HG03565 (cell line): Measurements from ENCODE around the gene ATP6V0A4.
"Not testable (repeated sequence)": the region's sequence is repeated elsewhere in the genome, so short reads cannot be mapped to it uniquely, and the experiment has no call there.

Experiments used
- ATAC-seq: cut with Tn5 transposase; IDR thresholded peaks from one replicate; pipeline ENCODE4 v1.9.1; 2021; ENCODE audit warnings: mild to moderate bottlenecking, moderate library complexity; ENCODE audit not compliant: unreplicated experiment

ATP6V0A4 gene

DNA sequence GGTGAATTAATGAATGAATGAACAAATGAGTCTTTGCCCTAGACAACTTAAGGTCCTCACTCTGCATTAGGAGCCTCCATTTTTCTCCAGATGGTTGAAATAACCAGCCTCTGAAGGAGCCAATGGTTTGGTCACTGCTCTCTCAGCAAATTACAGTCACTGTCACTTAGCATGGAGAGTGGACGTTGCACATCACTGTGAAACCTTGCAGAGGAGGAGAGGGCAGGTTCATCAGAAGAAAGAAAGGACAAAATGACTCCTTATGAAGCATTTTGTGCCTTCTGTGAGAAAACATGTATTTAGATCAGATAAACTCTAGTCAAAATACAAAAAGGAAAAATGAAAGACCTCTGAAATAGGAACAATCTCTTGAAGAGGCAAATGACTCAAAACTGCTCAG lies 6.6 kb upstream of the ATP6V0A4 start:
- no peak for ATAC-seq

DNA sequence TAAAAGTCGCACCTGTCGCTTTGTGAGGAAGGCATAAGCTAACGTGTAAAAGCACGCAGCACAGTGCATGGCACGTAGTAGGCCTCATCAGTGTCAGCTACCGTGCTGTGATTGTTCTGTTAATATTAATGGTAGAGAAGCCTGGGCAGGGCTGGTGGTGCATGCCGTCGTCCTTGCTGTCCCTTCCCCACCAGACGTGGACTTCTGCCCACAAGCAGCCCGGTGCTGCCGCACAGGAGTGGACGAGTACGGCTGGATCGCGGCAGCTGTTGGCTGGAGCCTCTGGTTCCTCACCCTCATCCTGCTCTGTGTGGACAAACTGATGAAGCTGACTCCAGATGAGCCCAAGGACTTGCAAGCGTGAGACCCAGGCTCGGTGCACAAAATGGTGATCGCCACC lies 4.7 kb upstream of the ATP6V0A4 start:
- ATAC-seq: no peak

DNA sequence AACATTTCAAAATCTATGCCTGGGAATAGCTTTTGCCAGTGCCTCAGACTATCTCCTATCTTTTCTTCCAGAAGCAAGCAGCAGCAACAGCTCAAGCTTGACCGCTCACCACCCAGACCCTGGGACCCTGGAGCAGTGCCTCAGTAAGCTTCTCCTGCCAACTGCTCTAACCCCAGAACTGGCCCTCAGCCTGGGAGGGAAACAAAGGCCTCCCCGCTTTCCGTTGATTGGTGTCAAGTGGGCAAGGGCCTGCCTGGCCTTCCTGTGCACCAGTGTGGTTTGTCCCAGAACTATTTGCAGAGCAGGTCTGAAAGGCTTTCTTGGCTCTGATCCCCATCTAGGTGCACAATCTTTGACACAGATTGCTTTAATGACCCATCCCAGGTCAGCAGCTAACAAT lies 3.3 kb upstream of the ATP6V0A4 start:
- ATAC-seq: no peak

DNA sequence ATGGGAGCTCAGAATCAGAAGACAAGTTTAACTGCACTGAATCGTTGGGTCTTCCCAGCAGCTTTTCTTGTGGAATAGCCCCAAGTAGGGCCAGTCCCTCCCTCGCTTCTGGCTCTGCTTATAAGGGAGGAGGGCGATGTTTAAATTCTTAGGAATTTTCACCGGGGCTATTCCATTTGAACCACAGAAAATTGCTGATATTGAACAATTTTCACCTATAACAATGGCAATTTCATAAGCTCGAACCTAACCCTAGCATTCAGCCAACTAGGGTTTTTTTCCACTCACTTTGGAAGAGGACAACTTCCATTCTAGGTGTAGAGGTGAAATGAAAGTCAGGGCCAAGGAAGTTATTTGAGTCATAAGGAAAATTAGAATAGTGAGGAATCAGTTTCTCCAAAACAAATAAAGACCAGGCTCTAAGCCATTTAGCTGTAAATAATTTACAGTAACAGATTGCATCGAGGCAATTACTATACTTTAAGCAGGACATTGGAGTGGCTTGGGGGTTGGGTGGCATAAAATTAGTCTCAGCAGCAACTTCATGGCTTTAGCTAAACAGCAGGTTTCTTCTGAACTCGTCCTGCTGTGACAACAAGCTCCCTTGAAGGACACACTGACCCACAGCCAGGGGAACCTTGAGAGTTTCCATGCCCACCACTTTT lies 1.5 kb upstream of the ATP6V0A4 start:
- ATAC-seq: no peak

DNA sequence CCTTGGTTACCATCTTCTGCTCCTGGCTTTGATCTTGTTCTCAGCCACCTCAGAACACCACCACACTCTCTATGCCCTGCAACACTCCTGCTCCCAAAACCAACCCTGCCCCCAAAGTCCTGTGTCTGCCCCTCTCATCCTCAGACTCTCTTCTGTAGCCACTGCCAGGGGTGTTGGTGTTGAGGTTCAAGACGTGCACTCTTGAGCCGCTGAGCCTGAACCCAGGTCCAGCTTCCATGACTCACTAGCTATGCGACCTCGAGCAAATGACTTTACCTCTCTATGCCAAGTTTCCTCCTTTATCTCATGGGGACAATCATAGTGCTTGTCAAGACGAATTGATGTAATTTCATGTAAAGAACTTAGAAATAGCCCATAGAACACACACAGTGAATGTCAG lies 840 bp upstream of the ATP6V0A4 start:
- ATAC-seq: no peak

DNA sequence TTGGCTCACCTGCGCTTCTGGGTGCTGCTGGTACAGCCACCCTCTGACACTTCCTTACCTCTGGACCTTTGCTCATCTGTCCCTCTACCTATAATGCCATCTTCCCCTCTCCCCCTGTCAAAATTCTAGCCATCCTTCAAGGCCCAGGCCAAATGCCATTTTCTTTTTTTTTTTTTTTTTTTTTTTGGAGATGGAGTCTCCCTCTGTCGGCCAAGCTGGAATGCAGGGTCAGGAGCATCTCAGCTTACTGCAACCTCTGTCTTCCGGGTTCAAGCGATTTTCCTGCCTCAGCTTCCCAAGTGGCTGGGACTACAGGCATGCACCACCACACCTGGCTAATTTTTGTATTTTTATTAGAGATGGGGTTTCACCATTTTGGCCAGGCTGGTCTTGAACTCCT lies 950 bp downstream of the ATP6V0A4 start:
- ATAC-seq: not testable (repeated sequence)

DNA sequence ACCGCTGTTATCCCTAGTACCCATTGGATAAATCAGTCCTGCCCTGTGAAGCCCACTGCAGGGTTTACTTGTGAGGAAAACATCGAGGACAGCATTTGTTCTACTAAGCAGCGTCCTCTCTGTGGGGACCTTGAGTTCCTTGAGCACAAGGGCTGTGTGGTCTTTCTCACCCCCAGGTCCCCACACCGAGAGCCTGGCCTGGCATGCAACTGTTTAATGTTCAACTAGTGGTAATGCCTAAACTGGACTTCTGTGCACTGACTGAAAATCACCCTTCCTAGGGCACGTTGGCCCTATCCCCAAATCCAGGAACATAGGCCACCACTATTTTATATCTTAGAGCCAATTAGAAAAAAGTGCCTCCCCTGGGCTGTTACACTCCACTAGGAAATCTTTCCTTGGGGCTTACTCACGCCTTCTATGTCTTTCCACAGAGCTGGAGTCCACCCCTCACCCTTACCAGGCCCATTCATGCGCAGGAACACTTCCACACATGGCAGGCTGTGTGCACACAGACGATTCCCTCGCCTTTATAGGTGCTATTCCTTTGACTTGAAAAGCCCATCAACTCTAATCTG lies 1.9 kb downstream of the ATP6V0A4 start:
- ATAC-seq: no peak

DNA sequence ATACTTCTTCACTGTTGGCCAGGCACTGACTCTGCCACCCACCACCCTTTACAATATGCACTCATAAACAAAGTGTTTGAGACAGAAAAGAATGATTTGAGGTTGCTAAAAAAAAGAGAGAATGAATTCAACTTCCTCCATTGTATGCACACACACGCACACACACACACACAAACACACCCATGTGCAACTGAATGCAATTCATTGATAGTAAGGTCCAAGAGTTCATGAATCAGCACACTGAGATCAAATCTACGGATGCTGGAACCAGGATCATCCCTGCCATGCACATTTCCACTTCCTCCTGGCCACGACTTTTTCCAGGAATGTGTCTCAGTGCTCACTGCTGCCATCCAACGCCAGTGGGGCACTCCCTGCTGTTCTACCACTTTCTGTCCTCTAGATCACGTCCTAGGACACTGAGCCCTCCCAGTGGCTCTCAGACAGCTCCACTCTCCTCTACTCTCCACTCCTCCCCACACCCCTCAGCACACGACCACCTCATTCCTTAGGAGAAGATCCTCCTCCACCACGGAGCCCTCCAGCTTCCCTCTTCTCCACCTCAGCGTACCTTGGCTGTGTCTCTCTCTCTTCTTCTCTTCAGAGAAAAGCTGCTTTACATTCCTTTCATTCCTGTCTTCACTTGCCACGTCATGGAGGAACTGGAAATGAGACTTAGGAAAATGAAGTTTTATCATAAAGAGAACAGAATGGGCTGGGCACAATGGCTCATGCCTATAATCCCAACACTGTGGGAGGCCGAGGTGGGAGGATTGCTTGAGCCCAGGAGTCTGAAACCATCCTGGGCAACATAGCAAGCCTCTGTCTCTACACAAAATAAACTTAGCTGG lies 12.2 kb downstream of the ATP6V0A4 start:
- no peak for ATAC-seq

DNA sequence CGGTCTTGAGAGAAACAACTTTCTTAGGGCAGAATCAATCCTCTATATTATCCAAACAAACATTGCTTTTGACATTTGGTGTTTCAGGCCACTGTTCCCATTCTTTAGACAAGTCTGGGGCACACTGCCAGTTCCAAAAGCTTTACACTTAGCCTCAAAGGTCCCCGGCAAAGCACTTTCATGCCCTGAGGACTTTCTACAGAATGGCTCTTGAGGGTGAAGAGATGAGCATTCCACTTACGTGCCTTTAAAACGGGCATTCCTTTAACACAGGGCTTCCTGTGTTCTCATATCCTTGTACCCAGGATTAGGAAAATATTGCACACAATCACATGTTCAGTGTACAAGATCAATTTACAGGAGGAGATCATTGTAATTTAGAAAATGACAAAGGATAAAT lies 13.3 kb downstream of the ATP6V0A4 start:
- no peak for ATAC-seq

DNA sequence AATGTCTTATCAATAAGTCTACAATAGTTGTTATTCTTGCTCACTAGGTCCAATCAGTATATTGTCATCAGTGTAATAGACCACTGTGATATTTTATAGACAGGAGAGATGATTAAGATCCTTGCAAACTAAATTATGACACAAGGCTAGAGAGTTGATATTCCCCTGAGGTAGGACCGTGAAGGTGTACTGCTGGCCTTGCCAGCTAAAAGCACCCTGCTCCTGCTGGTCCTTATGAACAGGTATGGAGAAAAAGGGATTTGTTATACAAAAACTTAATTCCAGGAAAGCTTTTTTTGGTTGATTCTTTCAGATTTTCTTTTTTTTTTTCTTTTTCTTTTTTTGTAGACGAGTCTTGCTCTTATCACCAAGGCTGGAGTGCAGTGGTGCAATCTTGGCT lies 17.0 kb downstream of the ATP6V0A4 start:
- no peak for ATAC-seq

DNA sequence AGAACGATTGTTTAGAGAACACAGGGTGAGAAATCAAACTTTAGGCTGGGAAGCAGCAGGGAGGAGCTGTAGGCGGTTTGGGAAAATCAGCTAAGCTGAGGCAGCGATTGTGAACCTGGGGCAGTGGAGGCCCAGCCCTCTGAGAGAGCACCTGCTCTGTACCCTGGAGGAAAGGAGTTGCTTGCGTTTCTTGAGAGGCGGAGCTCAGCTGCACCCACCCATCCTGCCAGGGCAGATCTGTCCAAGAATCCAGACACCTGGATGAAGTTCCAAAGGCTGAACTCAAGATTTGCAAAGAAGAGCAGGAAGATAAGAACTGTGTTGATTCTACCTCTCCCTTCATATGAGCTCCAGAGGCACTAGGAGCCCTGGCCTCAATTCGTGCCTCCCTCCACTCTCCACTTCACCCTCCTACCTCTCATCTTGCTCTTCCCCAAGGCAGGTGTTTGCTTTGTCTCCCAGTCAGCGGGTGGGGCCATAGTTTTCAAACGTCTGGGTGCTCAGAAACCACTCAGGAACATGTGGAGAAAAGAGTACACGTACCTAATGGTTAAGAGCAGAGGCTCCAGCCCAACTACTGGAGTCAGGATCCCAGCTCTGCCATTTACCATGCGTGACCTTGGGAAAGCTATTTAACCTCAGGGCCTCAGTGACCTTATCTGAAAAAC lies 21.7 kb downstream of the ATP6V0A4 start:
- ATAC-seq: no peak

DNA sequence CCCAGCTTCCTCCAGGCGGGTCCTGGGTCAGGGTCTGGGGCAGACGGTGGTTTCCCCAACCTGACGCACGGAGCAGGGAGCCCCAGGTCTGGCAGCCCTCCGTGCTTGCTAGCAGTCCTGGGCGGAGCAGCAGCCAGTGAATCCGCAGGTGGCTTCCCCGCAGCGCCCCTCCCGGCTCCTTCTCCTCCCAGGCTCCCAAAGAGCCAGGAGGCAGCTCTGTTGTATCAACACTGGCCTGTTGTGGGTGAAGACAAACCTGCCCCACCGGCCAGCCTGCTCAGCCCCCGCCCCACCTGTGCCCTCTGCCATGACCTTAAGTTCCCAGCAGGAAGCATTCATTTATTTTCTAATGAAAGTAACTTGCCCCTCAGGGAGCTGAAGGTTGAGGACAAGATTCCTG lies 24.2 kb downstream of the ATP6V0A4 start:
- no peak for ATAC-seq

DNA sequence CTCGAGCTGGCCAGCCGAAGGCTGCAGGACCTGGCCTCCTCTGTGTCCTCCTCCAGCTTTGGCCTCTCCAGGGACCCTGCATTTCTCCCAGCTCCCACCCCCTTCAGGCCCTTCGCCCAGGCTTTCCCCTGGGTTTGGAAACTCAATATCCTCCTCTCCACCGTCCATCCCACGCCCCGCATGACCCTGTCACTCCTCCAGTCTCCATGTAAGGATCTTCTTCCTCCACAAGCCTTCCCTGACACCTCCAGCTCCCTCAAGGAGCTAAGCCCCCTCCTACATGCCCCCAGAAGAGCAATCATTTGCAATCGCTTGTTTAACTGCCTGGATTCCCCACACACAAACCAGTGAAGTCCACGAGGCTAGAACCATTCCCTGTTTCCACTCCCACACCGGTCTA lies 24.8 kb downstream of the ATP6V0A4 start:
- no peak for ATAC-seq

DNA sequence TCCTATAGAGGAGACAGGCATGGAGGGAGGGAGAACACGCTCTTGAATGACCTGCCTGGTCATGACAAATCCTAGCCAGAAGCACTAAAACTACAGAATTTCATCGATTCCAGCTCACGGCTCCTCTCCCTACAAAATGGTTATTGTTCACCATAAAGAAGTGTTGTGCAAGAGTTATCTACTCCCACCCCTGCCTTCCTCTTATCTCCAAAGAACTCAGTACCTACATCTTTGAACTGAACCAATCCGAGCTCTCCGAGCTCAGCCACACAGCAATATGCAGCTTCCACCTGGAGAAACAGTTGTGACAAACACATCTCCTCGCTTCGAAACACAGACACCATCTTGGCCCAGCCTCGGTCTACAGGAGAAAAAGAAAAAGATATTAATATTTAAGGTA lies 27.1 kb downstream of the ATP6V0A4 start:
- ATAC-seq: no peak

DNA sequence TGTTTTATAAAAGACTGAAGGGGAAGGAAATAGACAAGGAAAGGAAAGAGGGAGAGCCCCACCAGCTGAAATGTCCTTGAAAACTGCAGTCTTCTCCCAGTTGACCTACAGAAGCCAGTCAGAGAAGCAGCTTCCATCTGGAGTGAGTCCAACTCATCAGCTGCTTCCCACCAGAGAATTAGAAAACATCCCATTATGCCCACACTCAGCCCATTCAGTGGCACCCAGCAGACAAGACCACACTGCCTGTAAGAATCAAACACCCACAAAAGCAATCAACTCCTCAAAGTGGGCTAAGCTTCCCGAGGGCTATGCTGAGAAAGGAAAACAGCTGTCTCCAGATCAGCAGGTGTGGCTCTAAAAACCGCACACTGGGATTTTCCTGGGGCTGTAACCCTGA lies 29.8 kb downstream of the ATP6V0A4 start:
- ATAC-seq: no peak

DNA sequence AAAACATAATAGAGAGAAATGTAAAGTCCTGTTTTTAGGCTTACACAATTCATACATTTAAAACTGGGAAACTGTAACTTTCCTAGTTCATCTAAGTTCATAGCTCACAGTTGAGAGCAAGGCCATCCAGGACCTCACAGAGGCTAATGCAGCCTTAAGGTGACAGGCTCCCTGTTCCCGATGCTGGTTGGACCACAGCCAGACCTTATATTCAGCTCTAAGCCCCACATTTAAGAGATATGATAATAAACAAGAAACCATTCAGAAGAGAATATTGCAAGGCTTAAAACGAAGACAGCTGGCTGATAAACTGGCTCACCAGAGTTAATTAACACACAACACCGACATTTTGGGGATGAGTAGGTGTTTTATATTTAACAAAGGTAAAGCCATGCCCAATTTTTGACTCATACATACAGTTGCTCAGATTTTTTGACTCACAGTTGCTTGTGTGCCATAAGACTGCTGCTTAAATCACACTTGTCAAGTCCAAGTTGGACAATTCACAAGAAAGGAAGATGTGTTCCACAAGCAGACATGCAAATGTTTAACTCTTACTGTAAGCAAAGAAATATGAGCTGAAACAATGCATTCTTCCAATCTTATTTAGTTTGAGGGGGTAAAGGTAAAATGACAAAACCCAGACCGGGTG lies 41.3 kb downstream of the ATP6V0A4 start:
- no peak for ATAC-seq

DNA sequence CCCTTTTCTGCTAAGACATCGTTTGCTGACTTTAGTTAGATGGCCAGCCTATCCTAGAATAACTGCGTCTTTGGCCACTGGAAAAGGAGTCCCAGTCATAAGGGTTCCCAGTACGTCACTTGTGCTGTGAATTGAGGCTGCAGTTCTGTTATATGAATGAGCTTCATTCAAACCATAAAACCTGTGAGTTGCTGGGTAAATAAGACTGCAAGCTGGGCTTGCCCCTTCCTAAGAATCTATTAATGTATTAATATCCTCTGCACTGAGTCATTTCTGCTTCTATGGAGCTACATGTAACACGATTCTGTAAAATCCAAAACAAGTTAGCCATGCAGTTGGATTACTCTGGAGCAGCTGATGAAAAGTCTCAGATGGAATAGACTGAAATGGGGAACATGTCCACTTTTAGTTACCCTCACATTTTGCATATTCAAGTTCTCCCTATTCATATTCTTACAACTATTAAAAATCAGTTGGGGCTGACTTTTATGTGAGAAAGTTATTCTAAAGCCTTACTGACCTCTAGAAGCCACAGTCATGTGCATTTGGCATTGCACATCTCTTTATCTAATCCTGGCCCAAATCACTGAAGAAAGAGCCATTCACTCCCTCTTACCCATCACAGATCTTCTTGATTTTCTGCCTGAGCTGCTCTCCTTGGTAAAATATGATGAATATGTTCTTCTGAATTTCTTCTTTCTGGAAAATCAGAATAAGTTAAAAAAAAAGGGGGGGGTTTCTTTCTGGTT lies 42.0 kb downstream of the ATP6V0A4 start:
- ATAC-seq: no peak

DNA sequence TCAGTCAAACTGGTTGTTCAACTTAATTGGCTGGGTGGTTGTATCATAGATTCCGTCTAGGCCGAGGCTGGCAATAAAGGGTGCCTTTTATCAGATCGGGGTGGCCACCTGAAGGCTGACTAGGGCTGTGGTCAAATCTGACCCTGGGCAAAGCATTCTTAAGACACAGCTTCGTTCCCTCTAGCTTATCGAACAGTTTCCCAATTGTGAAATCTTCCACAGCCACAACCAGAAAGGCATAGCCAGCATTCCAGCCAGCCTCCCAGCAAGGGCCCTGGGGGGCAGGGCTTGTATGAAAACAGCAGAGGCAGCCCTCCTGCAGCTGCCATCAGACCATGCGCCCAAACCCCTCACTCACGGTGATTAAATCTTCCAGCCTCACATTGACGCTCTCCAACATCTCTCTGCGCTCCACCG lies 42.7 kb downstream of the ATP6V0A4 start:
- no peak for ATAC-seq

DNA sequence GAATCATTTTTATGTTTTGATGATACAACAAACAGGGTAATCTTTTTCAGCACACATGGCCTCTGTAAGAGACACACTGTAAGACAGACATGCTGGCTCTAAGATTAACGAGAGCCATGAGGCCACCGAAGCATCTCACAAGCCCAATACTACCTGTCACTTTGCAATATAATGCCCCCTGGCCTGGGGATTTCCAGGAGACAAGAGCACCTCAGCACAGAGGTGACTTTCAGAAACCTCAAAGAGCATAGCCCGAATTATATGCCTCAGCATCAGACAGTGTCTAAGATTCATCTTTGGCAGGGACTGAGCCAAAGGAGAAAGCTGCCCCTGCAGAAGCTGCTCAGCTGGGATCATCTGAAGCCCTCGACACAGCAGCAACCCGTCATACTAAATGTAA lies 44.4 kb downstream of the ATP6V0A4 start:
- no peak for ATAC-seq

DNA sequence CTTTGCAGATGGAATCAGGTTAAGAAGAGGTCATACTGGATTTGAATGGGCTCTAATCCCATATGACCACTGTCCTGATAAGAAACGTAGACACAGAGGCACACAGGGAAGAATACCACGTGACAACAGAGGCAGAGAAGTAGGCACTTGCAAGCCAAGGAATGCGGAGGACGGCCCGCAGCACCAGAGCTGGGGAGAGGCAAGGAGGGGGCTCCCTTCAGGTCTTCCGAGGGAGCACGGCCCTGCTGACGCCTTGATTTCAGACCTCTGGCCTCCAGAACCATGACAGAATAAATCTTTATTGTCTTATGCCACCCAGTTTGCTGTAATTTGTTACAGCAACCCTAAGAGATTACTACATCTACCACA lies 44.9 kb downstream of the ATP6V0A4 start:
- no peak for ATAC-seq
